NCI-H526 (cell line): ENCODE data around the gene SIT1.
"Not testable (repeated sequence)": the region's sequence is repeated elsewhere in the genome, so short reads cannot be mapped to it uniquely, and the experiment has no call there.

Experiments used
- DNase-seq, 2 experiments: peaks; one replicate each; lab custom pipeline; 2025; lab: John Stamatoyannopoulos, UW

Gene SIT1

GRCh38 chr9:35660966-35661415 is 10.3 kb upstream of the SIT1 start:
- peak in 1 of 2 experiments; percentile 46 for DNase-seq

- DNase-seq = no peak
These were observed 8.6 kb upstream of the SIT1 start for GRCh38 chr9:35659340-35659739.

GRCh38 chr9:35658968-35659220 is 8.2 kb upstream of the SIT1 start:
- DNase-seq = peak; percentile 26 to 50

- peak; percentile 46 to 88 for DNase-seq
These were observed 7.6 kb upstream of the SIT1 start, which contains the start of gene CCDC107 for GRCh38 chr9:35658137-35658967. Gene CCDC107, plus strand, starts transcription at chr9:35658292. Its CDS starts 88 bp downstream, at chr9:35658380.

- peak; percentile 98 for DNase-seq
These were observed 6.9 kb upstream of the SIT1 start, which contains the start of gene RMRP for GRCh38 chr9:35657546-35658136. Gene RMRP, minus strand, starts transcription at chr9:35658019.

GRCh38 chr9:35656831-35657545 is 6.3 kb upstream of the SIT1 start:
- DNase-seq = no peak

GRCh38 chr9:35656348-35656747 is 5.6 kb upstream of the SIT1 start:
- no peak for DNase-seq

GRCh38 chr9:35653611-35654010 is 2.9 kb upstream of the SIT1 start:
- no peak for DNase-seq

GRCh38 chr9:35652829-35653209 is 2.1 kb upstream of the SIT1 start:
- no peak for DNase-seq

GRCh38 chr9:35651956-35652828 is 1.5 kb upstream of the SIT1 start:
- DNase-seq = no peak

- no peak for DNase-seq
These were observed 1.0 kb downstream of the SIT1 start for GRCh38 chr9:35649431-35650340.

GRCh38 chr9:35646533-35647265 is 4.0 kb downstream of the SIT1 start:
- peak; percentile 66 to 94 for DNase-seq

GRCh38 chr9:35646153-35646532 is 4.6 kb downstream of the SIT1 start:
- peak in 1 of 2 experiments; percentile 59 for DNase-seq

GRCh38 chr9:35645736-35646135 is 5.0 kb downstream of the SIT1 start:
- not testable (repeated sequence) for DNase-seq

GRCh38 chr9:35643046-35643445 is 7.7 kb downstream of the SIT1 start:
- no peak for DNase-seq

- not testable (repeated sequence) for DNase-seq
These were observed 9.3 kb downstream of the SIT1 start for GRCh38 chr9:35641478-35641877.

GRCh38 chr9:35640431-35640830 is 10.3 kb downstream of the SIT1 start:
- DNase-seq = not testable (repeated sequence)

- no peak for DNase-seq
These were observed 11.1 kb downstream of the SIT1 start for GRCh38 chr9:35639631-35640030.

GRCh38 chr9:35639225-35639624 is 11.5 kb downstream of the SIT1 start:
- DNase-seq = not testable (repeated sequence)

GRCh38 chr9:35638751-35639150 is 12.0 kb downstream of the SIT1 start:
- DNase-seq = not testable (repeated sequence)
